SK-N-SH (cell line): ENCODE measurements around the gene DCLRE1B. TPM values are rescaled to one million over a fixed set of nuclear protein-coding genes. Genes with fewer than 3 reads are reported as not detected.

Source experiments
- CTCF ChIA-PET: fragments of 300-600, 350-600 bp; formaldehyde crosslinking; extraction: SDS; loops from one replicate; lab custom pipeline; 2021; lab: Yijun Ruan, JAX
- POLR2A ChIA-PET: fragments of 350-600 bp; sonication (Branson Sonifier 250); formaldehyde crosslinking; extraction: SDS; loops from one replicate; lab custom pipeline; 2020; ENCODE audit warnings: antibody characterized with exemption, inconsistent platforms; lab: Yijun Ruan, JAX
- DNase-seq: peaks from one replicate; pipeline ENCODE4 v3.0.0; 2012
- H2AFZ ChIP-seq: fragments of 200-600 bp; sonication (generic); 2 replicates; pipeline ENCODE4 v1.8.1; 2016; ENCODE audit warnings: antibody characterized with exemption, mild to moderate bottlenecking, low read depth
- H3F3A ChIP-seq: fragments of 200-600 bp; sonication (generic); replicated peaks from 2 replicates; pipeline ENCODE3; 2016; ENCODE audit warnings: antibody characterized with exemption, mild to moderate bottlenecking; ENCODE audit not compliant: insufficient read depth
- H3K27ac ChIP-seq, 2 experiments: fragments of 200-500 bp in 1 of 2; fragments of 200-600 bp in 1 of 2; sonication (Bioruptor generic) in 1 of 2; sonication (generic), shearing (Covaris generic) in 1 of 2; 2 replicates each; pipeline versions ENCODE4 v1.5.1 to v1.6.1; 2014 to 2016; ENCODE audit warnings: low read depth in 2 of 2, inconsistent platforms in 1 of 2, low read length in 1 of 2, mild to moderate bottlenecking in 1 of 2, mixed read lengths in 1 of 2
- H3K27me3 ChIP-seq: fragments of 200-600 bp; sonication (generic), shearing (Covaris generic); 2 replicates; pipeline ENCODE4 v1.6.1; 2016; ENCODE audit warnings: mixed run types; ENCODE audit not compliant: insufficient read depth
- H3K36me3 ChIP-seq, 2 experiments: fragments of 200-500 bp in 1 of 2; fragments of 200-600 bp in 1 of 2; sonication (Bioruptor generic) in 1 of 2; sonication (generic) in 1 of 2; replicated peaks in 1 of 2; 2 replicates each; pipeline versions ENCODE3 to v1.5.1; 2014 to 2016; ENCODE audit warnings: low read length in 1 of 2, mild to moderate bottlenecking in 1 of 2; ENCODE audit not compliant: insufficient read depth in 2 of 2, control insufficient read depth in 1 of 2
- H3K4me1 ChIP-seq, 2 experiments: fragments of 200-500 bp in 1 of 2; fragments of 200-600 bp in 1 of 2; sonication (Bioruptor generic) in 1 of 2; sonication (generic), shearing (Covaris generic) in 1 of 2; 2 replicates each; pipeline versions ENCODE4 v1.5.1 to v1.6.1; 2014 to 2016; ENCODE audit warnings: low read depth in 1 of 2, low read length in 1 of 2, mixed run types in 1 of 2; ENCODE audit not compliant: insufficient read depth in 2 of 2, control insufficient read depth in 1 of 2
- H3K4me2 ChIP-seq: fragments of 200-600 bp; sonication (generic), shearing (Covaris generic); 2 replicates; pipeline ENCODE4 v1.6.1; 2017; ENCODE audit warnings: mixed run types
- H3K4me3 ChIP-seq, 2 experiments: fragments of 200-500 bp in 1 of 2; fragments of 200-600 bp in 1 of 2; sonication (Bioruptor generic) in 1 of 2; sonication (generic), shearing (Covaris generic) in 1 of 2; 2 replicates each; pipeline versions ENCODE4 v1.5.1 to v1.8.1; 2014 to 2016; ENCODE audit warnings: low read depth in 2 of 2, inconsistent platforms in 1 of 2, low read length in 1 of 2, mild to moderate bottlenecking in 1 of 2, mixed read lengths in 1 of 2, moderate library complexity in 1 of 2
- H3K79me2 ChIP-seq: fragments of 200-600 bp; sonication (generic); 2 replicates; pipeline ENCODE4 v1.8.1; 2017; ENCODE audit warnings: mild to moderate bottlenecking; ENCODE audit not compliant: insufficient read depth
- H3K9ac ChIP-seq: fragments of 200-600 bp; sonication (generic); 2 replicates; pipeline ENCODE4 v1.6.1; 2017; ENCODE audit warnings: mixed run types
- H3K9me2 ChIP-seq: fragments of 200-600 bp; sonication (generic); 2 replicates; pipeline ENCODE4 v1.6.1; 2017; ENCODE audit warnings: mixed run types
- H3K9me3 ChIP-seq: fragments of 200-600 bp; sonication (generic); 2 replicates; pipeline ENCODE4 v1.6.1; 2017; ENCODE audit warnings: mixed run types, mild to moderate bottlenecking, moderate library complexity
- H4K20me1 ChIP-seq: fragments of 200-600 bp; sonication (generic); 2 replicates; pipeline ENCODE4 v1.6.1; 2017; ENCODE audit warnings: mild to moderate bottlenecking, mixed run types; ENCODE audit not compliant: insufficient read depth
- EP300 ChIP-seq, 2 experiments: IDR thresholded peaks; 2 replicates each; pipeline versions ENCODE4 v1.4.0 to v1.6.1; 2012; ENCODE audit warnings: borderline replicate concordance in 1 of 2, low read depth in 1 of 2, low read length in 1 of 2
- EZH2phosphoT487 ChIP-seq: fragments of 200-600 bp; sonication (generic); IDR thresholded peaks from 2 replicates; pipeline ENCODE4 v1.6.1; 2017; ENCODE audit warnings: low read depth, mixed run types, mild to moderate bottlenecking, antibody characterized with exemption, moderate library complexity, borderline replicate concordance
- FOSL2 ChIP-seq: IDR thresholded peaks from 2 replicates; pipeline ENCODE4 v1.4.0; 2012; ENCODE audit warnings: low read depth, mild to moderate bottlenecking, moderate library complexity, borderline replicate concordance
- FOXM1 ChIP-seq: IDR thresholded peaks from 2 replicates; pipeline ENCODE4 v1.4.0; 2012; ENCODE audit warnings: low read depth, mild to moderate bottlenecking
- MAX ChIP-seq: IDR thresholded peaks from 2 replicates; pipeline ENCODE4 v1.4.0; 2012; ENCODE audit warnings: low read depth
- MEF2A ChIP-seq: IDR thresholded peaks from 2 replicates; pipeline ENCODE4 v1.4.0; 2012; ENCODE audit warnings: low read depth, borderline replicate concordance
- MXI1 ChIP-seq: IDR thresholded peaks from 2 replicates; pipeline ENCODE4 v1.6.1; 2012; ENCODE audit warnings: mild to moderate bottlenecking, low read depth, low read length, improper control_type of control experiment
- NRF1 ChIP-seq: IDR thresholded peaks from 2 replicates; pipeline ENCODE4 v1.6.1; 2012; ENCODE audit warnings: low read depth, mild to moderate bottlenecking, low read length
- PBX3 ChIP-seq: IDR thresholded peaks from 2 replicates; pipeline ENCODE4; 2012
- RCOR1 ChIP-seq: fragments of 150-350 bp; IDR thresholded peaks from 2 replicates; pipeline ENCODE4 v1.6.1; 2017; ENCODE audit warnings: antibody characterized with exemption, low read length
- REST ChIP-seq: IDR thresholded peaks from 2 replicates; pipeline ENCODE4 v1.6.1; 2012; ENCODE audit warnings: mild to moderate bottlenecking, low read depth, low read length, moderate library complexity
- RFX5 ChIP-seq: IDR thresholded peaks from 2 replicates; pipeline ENCODE4 v1.6.1; 2012; ENCODE audit warnings: mild to moderate bottlenecking, improper control_type of control experiment, low read length
- RXRA ChIP-seq: IDR thresholded peaks from 2 replicates; pipeline ENCODE4 v1.4.0; 2012; ENCODE audit warnings: low read depth, mild to moderate bottlenecking, borderline replicate concordance
- SIN3A ChIP-seq: IDR thresholded peaks from 2 replicates; pipeline ENCODE4 v1.6.1; 2012; ENCODE audit warnings: low read depth, mild to moderate bottlenecking, low read length, moderate library complexity, borderline replicate concordance
- SMC3 ChIP-seq: IDR thresholded peaks from 2 replicates; pipeline ENCODE4 v1.6.1; 2012; ENCODE audit warnings: low read depth, low read length, improper control_type of control experiment
- TAF1 ChIP-seq: IDR thresholded peaks from 2 replicates; pipeline ENCODE4 v1.6.1; 2012; ENCODE audit warnings: low read depth, mild to moderate bottlenecking, low read length, moderate library complexity, borderline replicate concordance
- TCF12 ChIP-seq: IDR thresholded peaks from 2 replicates; pipeline ENCODE4 v1.4.0; 2012
- YY1 ChIP-seq: IDR thresholded peaks from 2 replicates; pipeline ENCODE4 v1.4.0; 2012; ENCODE audit warnings: low read depth, mild to moderate bottlenecking
- polyA plus RNA-seq, 3 experiments: library from polyadenylated mRNA; depleted of rRNA; stranded (reverse); fragments of >200 nt; gene quantifications; 2 replicates each; pipeline ENCODE4 v1.2.3, GENCODE V29; 2012
- TF ChIP-seq, protein P1 (sequence below): fragments of 200-600 bp; sonication (generic); IDR thresholded peaks from 2 replicates; pipeline ENCODE4 v1.6.1; 2017; ENCODE audit warnings: antibody characterized with exemption, mild to moderate bottlenecking, moderate library complexity

The DCLRE1B gene
- polyA plus RNA-seq, 1 of the 3 experiments (the other 2 are of a cell fraction), result 3.0 TPM

DNA sequence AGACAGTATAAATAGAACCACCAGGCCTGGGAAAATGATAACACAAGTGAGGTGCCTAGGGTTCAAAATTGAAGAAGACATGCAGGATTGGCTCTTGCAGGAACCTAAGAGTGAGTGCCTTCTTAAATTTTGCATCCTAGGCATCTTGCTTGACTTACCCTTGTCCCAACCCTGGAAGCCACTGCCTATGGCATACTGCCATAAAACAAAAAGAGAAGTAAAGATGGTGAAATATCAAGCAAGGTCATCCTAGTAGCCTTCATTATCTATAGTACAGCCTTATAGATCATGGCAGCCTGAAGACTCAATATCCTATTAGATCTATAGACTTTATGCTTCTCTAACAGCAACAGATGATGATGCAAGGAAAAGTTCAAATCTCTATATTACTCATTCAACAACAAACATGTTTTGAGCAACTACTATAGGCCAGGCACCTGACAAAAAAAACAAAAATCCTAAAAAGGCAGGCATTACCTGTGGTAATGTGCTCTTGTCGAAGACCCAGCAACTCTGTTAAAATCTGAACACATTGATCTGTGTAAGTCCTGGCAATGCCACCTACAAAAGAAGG is 6.8 kb upstream of the DCLRE1B start (continued):
- TF ChIP-seq RCOR1 (no peak), YY1 (no peak), SIN3A (no peak), FOSL2 (no peak), SMC3 (no peak), MEF2A (no peak), PBX3 (no peak), NRF1 (no peak)

DNA sequence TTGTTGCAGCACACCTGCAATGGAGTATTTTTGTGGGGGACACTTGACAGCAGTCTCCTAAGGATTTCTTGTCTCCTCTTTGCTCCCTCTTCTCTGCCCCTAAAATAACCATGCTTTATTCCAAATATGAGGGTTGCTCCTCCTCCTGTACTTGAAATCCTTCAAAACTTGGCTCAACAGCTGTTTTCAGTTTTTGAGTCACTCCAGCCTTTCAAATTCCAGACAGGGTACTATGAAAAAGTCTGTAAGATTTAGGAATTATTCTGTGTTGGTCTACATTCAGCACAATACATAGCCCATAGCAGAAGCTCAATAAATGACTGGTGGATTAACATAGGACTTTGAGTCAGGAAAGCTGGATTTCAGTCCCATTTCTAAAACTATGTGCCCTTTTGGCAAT is 6.0 kb upstream of the DCLRE1B start:
- Histone ChIP-seq H3K9me2 (no peaks in the 10 kb centered on the region), H3K4me1 (peaks cover 6 to 7% of the 10 kb centered on the region in 2 experiments; a peak in 2 of 4 replicates), H3K79me2 (peaks cover 27% of the 10 kb centered on the region), H3K27ac (no peak overlapping the region), H3K36me3 (peaks cover 47 to 48% of the 10 kb centered on the region in 2 experiments), H3F3A (peaks cover 16% of the 10 kb centered on the region), H2AFZ (no peak overlapping the region), H3K4me2 (no peak overlapping the region), H3K9me3 (no peaks in the 10 kb centered on the region), H3K27me3 (no peaks in the 10 kb centered on the region), H4K20me1 (no peaks in the 10 kb centered on the region), H3K9ac (no peak overlapping the region), H3K4me3 (no peak overlapping the region)
- TF ChIP-seq REST, result no peak
- no peak for TF ChIP-seq SMC3
- no peak for TF ChIP-seq RXRA
- TF ChIP-seq EZH2phosphoT487, result no peak
- no peak for TF ChIP-seq RFX5
- no peak for TF ChIP-seq EP300 (IDR thresholded peaks at IDR 0.05; ENCODE audit: borderline replicate concordance in 1 of 2, low read depth in 1 of 2, low read length in 1 of 2)
- TF ChIP-seq YY1, result no peak
- no peak for TF ChIP-seq TCF12
- TF ChIP-seq, protein P1, sequence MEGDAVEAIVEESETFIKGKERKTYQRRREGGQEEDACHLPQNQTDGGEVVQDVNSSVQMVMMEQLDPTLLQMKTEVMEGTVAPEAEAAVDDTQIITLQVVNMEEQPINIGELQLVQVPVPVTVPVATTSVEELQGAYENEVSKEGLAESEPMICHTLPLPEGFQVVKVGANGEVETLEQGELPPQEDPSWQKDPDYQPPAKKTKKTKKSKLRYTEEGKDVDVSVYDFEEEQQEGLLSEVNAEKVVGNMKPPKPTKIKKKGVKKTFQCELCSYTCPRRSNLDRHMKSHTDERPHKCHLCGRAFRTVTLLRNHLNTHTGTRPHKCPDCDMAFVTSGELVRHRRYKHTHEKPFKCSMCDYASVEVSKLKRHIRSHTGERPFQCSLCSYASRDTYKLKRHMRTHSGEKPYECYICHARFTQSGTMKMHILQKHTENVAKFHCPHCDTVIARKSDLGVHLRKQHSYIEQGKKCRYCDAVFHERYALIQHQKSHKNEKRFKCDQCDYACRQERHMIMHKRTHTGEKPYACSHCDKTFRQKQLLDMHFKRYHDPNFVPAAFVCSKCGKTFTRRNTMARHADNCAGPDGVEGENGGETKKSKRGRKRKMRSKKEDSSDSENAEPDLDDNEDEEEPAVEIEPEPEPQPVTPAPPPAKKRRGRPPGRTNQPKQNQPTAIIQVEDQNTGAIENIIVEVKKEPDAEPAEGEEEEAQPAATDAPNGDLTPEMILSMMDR, result no peak
- no peak for TF ChIP-seq MAX
- no peak for TF ChIP-seq TAF1
- TF ChIP-seq MXI1, result no peak
- TF ChIP-seq RCOR1, result no peak
- TF ChIP-seq FOXM1, result no peak
- no peak for DNase-seq
- ChIA-PET POLR2A (no interaction called here), CTCF (no interaction called here)
